NCI-H2107 treated with DMSO at 0.1 percent for 48 hours (cell line): ENCODE measurements around the gene ELF4.

Source experiments
- DNase-seq: peaks from one replicate; lab custom pipeline; 2025; ENCODE audit not compliant: unreplicated experiment; lab: John Stamatoyannopoulos, UW

ELF4 gene

DNA sequence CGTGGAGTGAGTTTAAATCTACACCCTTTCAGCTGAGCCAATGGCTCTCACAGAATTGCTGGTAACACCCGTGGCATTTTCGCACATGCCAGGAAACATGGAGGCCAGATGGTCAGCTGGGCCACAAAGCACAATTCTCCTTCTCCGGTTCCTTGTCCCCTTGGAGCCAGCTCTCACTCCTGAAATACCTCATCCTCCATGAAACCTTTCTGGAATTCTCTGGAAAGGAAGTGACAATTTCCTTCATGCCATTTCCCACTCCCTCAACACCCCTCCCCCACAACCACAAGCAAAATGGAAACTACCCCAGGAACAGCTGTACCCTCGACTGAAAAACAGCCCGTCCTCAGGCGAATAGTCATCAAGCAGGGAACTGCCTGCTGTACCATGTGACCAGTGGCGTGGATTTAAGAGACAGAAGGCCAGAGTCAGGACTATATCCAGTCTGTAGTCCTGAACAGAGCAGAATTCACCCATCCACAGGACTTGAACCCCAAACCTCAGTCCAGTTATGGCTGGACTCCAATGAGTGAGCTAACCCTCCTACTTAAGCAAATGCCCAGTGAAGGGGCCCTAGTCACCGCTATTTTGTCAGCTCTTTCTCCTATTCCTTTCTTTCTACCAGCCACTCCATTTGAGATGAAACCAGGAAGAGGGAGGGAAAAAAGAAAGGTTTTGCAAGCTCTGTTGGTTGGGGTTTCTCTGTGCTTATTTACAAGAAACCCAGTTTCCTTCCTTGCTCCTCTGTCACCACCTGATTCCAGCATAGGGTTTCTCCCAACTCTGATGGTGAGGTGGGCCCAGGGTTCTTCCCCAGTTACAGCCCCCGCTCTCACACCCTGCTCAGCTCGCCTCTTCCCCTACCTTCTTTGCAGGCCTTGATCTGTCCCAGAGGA is 24.5 kb downstream of the ELF4 start:
- DNase-seq: no peak

DNA sequence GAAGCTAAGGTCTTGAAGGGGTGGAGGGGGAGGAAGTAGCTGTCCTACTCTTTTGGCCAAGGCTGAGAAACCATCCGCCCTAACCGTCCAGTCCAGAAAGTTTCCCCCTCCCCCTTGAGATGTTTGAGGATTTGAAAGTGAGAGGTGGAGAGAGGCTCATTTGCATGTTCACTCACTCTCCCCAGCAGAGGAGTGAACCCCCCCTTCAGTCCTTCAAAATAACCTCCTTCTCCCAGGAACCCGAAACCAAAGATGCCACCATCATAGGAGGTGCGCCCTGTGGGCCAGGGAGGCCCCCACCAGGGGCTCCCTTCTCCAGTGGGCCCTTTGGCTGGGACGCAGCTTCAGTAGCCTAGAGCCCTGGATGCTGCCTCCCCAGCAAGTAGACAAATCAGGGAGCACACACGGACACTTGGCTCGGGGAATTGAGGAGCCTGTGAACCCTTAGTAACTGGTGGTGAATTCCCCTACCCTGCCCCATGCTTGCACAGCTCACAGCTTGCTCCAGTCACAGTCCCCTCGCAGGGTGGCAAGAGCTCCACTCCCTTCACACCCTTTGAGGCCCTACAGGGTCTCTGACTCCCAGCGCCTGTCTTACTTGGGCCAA is 25.6 kb downstream of the ELF4 start:
- DNase-seq: no peak

DNA sequence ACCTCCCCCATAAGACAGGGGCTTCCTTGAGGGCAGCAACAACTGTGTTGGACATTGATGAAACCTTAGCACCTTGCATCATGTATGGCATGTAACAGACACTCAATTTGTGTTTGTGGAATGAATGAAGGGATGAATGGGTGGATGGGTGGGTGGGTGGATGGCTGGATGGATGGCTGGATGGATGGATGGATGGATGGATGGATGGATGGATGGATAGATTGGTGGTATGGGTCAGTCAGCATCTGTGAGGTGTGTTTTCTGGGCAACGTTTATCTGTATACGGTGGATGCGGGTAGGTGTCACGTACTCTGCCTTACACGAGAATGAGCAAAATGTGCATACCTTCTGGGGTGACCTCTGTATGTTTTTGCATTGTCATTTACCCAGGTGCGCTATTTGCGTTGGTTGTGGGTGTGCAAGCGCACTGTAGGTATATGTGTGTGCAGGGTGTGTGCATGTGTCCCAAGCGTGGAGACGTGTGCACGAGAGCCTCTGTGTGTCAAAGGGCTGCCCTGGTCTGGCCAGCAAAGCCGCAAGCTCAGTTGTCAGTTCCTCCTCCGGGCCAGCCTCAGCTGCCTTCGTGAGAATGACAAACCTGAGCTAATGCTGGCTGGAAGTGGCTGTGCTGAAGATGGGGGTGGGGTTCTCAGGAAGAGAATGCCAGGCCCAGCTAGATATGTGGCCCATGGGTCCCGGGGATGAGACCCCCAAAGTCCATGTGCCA is 26.5 kb downstream of the ELF4 start:
- no peak for DNase-seq

DNA sequence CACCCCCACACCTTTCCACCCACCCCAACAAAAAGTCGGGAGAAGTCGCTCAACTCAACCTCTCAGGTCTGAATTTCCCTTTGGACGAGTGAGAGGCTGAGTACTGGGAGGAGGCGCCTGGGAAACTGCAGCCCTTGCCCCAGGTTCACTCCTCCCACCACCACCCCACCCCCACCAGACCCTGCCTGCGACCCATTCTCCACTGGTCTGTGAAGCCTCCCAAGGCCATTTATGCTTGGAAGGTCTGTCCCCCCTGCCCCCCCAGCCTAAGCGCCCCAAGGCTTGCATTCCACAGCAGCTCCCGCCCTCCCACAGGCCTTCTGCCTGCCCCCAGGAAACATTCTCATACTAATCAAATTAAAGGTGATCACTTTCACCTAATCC is 27.2 kb downstream of the ELF4 start:
- DNase-seq: no peak

DNA sequence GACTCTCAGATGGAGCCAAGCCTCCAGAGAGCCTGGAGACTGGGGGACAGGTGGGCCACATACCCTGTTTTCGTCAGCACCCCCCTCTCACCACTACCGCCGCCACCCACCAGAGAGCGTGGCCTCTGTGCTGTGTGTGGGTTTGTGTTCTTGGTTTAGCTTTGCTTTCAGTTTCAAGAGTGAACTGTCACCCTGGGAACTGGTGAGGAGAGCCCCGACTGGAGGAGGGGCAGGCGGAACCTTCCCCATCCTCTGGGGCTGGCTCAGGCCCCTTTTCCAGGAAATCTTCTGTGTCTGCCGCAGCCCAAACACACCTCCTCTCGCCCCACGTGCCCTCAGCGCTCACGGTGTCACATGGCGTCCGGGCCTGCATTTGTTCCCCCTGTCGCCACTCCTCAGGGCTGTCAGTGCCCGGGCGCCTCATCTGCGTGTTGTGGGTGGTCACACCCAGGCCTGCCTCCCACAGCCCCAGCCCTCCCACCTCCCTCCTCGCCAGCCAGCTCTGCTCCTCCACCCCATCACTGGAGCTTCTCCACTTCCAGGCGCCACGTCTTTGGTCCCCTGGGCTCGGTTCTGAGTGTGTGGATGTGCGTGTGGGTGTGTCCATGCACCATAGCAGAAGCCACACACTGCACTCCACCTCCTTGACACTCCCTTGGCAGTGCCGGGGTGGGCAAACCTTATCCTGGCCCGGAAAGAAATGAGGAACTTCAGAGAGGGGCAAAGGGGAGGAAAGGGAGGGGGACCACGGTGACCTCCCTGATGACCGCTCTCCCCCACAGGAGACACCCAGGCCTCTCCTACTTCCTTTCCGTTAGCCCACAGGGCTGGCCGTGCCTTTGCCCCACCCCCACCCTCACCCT is 27.8 kb downstream of the ELF4 start:
- no peak for DNase-seq

DNA sequence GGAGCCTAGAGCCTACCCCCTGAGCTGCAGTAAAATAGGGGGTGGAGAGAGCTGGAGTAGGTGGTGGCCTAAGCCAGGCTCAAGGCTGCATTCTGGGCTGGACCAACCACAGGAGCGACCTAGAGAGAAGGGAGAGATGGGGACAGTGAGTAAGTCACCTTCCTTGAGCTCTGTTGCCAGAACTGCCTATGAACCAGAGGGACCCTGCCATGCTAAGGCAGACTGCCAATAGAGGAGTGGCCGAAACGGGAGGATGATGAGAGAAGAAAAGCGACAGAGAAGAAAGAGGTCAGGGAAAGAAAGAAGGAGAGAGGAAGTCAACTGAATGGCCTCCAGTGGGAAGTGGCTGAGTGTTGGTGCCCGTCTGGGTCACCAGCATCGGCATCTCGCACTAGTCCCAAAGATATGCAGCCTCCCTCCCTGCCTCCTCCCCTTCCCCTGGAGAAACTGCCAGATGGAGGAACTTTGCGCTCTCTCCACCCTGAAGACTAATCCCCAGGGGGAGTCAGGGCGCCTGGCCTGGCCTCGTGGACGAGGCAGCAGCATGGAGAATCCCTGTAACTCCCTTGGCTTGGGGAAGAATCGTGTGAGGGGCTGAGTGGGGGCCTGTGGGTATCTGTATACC is 28.8 kb downstream of the ELF4 start:
- DNase-seq: no peak

DNA sequence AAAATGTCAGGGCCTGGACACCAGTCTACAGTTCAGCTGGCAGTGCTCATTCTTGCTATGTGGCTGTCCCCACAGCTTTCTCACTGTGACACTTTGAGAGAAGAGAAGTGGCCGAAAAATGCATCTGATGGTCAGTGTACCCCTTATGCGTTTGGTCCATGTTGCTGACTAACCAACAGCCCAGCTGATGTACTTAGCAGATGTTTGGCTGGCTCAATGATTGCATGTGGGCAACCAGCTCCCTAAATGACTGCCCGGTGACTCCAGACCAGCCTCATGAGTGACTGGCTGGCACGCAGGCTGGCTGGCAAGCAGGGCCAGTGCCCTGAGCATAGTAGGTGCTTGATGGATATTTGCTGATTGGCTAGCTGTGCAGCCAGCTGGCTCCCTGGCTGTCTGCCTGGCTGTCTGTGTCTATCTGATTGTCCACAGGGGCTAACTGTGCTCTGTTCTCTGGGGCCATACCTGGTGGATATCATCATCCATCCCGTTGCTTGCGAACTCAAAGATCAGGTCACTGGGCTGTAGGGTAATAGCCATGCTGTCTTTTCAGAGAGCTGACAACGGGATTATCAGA is 29.4 kb downstream of the ELF4 start:
- no peak for DNase-seq

DNA sequence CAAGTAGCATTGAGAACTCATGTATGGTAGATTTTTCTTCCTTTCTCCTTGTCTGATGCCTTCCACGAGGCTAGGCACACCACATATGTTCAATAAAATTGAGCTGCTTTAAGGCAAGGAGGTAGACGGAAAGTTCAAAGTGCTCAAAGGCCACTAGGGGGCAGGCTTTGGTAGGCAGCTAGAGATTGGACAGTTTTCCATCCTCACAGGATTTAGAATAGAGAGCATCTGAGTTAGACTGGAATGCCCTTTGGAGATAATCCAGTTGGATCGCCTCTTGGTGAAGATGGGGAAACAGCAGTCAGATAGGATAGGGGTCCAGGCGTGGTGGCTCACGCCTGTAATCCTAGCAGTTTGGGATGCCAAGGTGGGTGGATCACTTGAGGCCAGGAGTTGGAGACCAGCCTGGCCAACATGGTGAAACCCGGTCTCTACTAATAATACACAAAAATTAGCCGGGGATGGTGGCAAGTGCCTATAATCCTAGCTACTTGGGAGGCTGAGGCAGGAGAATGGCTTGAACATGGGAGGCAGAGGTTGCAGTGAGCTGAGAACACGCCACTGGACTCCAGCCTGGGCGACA is 30.4 kb downstream of the ELF4 start:
- DNase-seq: peak; percentile 59

DNA sequence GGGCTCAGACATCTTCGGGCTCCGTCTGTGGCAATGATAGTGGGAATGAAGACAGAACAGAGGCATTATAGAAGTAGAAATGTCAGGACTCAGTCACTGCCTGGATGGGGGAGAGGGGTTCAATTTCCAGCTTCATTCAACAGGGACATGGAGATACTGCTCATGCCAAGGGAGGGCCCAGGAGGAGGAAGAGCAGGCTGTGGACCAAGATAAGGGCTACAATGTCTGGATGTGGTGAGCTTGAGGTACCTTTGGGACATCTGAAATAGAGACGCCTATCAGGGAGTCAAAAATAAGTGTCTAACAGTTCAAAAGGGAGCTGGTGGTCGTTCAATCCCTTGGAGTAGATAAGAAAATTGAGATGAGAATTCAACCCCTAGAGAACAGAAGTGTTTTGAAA is 34.5 kb downstream of the ELF4 start:
- DNase-seq: no peak

DNA sequence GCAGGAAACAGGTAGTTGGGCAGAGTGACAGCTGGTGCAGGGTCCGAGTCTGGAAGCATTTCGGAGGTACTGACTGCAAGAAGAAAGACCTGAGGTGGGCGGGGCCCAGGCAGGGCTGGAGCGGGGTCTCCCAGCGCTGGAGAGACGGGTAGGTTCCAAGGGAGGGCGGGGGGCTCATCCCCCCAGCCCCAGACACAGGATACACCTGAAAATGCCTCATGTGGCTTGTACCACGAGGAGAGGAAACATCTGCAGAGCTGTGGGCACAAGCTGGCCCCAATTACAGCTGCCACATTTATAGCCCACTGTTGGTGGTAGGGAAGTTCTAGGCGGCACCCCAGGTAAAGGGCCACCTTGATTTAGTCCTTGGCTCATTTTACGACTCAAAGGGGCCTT is 38.0 kb downstream of the ELF4 start:
- DNase-seq: no peak

DNA sequence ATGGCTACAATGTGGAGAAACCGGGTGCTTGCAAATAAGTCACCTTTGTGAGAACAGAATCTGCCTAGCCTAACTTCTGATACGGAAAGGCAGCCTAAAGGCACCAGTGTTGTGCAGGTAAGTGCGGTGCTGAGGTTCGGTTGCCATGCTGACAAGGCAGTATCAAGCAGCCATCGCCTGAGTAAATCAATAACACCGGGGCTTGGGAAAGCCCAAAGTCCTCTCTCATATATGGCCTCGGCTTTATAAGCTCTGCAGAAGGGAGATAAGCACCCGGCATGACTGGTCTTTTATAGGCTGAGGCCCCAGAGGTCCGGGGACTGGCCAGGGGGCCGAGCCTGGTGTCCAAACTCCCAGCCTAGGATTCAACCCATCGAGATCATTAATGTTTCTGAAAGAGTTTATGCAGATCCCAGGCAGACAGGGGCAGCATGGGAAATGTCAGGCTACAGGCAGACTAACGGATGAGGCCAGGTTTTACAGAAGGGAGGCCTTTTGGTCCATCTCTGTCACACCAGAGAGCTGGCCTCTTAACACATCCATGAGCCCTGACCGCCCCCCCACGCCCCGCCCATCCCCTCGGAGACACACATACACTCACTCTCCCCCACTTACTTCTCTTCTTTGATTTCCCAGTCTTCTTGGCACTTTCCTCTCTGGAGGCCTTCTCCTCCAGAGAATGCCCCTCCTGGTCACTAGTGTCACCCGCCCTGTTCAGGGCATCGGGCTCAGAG is 38.5 kb downstream of the ELF4 start:
- DNase-seq: no peak

DNA sequence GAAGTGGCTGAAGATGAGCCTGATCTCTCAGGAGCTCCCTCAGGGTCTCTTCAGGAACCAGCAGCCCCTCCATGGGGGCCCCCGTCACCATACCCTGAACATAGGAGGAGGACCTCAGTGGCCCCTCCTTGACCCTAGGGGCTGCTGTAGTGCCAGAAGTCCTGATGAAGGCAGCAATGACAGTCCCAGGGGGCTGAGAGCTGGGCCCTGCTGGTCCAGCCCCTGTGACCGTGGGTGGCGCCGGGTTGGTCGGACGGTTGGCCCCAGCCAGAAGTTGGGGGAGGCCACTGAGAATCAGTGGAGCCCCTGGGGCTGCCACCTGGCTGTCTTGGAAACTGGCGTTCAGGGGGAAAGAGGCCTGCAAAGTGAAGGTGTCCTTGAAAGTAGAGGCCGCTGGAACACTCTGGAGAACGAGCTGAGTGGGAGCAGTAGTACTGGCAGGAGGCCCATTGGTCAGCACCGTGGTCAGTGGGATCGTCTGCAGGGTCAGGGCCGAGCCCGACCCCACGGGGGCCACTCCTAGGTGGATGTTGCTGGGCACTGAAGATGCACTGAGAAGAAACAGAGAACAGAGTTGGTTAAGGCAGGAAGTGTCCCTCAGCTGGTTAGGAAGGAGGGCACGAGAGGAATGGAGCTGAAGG is 43.2 kb downstream of the ELF4 start:
- DNase-seq: no peak

DNA sequence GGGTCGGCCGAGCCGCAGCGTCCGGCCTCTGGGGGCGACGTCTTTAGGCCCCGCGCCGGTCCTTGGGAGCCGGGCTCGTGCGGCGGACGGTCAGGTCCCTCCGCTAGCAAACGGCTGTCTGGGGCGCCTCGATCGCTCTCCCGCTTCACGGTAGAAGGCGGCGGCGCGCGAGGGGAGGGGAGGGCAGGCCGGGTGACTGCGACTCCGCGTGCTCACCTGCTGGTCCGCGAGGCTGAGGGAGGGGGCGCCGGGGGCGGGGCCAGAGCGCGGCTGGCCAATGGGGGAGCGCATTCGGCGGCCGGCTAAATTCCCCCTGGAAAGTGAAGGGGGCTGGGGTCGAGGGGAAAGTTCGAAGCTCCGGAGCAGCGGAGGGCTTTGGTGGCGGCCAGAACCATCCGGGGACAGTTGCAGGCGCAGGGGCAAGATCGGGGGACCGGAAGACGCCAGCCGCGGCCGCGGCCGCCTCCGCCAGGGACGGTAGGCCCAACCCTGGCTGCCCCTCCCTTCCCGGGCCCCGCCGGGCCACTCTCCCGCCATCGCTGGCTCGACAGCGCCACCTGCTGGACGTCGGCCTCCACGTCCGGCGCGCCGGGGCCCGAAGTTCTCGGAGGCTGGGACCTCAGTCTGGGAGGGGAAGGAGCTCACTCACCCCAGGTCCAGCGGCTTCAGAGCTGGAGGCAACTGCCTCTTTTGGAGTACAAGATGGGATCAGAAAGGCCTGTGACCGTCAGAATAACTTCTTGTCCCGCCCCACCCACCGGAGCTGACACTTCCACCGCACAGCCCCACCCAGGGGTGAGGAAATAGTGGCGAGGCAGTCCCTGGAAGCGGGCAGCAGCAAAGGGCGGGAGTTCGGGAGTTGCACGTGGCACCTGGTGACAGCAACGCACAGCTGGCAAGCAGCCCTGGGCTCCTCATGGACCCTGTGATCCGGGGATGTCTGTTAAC is 49.9 kb downstream of the ELF4 start:
- peak; percentile 61 for DNase-seq

DNA sequence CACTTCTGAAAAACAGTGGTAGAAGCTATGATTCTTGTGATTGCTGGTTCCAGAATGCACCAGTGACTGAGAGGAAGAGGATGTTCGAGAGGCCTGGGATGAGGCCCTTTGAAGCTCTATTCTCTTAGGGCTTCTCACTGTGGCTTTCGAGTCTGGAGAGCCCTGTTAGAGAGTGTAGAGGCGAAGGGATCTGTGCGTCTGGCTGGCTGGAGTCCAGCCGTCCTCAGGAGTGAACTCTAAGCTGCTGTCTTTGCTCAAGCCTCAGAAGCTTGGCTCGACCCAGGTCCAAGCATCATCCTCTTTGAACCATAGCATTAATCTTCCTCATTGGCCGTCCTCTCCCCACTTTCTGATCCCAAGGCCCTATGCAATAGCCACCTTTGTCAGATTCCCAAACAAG is 51.6 kb downstream of the ELF4 start:
- no peak for DNase-seq

DNA sequence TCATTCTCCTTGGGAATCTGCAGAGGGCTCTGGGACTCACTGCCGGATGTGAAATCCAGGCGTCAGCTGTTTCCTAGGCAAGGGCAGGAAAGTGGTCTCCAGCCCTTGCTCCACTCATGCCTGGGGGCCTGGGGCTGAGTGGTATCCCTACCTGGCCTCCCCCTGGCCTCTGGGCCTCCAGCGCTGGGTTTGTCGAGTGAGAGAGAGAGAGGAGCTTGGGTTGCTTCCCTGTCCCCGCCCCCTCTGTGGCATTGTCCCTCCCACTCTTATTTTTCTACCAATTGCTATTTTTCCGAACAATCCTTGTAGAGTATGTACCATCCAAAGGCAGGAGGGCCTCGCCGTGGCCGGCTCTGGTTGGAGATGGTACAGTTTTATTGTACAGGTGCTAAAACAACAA is 53.1 kb downstream of the ELF4 start:
- no peak for DNase-seq

DNA sequence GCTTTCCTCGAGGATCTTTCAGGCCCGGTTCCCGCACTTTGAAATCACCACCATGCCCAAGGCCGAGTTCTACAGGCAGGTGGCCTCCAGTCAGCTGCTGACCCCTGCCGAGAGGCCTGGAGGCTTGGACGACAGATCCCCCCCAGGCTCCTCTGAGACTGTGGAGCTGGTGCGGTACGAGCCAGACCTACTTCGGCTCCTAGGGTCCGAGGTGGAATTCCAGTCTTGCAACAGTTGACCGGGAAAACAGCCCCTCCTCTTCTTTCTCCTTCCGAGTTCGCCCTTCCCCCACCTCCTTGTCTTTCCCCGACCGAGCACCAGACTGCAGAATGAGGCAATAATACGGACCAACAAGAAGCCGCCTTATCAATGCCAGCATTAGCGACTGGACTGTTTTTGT is 54.4 kb downstream of the ELF4 start:
- no peak for DNase-seq

DNA sequence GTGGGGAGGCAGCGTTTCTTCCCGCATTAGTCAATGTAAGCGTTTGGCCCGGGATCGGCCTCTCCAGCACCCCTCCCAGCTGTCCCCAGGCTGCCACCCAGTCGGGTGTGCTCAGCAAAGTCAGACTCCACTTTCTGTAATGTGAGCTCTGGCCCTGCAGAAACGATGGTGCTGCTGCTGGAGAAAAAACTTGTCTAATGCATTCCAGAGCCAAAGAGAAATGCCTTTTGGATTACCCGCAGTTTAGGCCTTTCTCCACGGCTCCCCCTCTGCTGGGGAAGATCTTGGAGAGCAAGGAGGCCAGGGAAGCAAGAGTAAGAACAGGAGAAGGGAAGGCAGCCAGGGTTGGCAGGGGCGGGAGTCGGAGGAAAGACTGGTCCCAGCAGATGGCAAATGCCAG is 55.2 kb downstream of the ELF4 start:
- DNase-seq: no peak

DNA sequence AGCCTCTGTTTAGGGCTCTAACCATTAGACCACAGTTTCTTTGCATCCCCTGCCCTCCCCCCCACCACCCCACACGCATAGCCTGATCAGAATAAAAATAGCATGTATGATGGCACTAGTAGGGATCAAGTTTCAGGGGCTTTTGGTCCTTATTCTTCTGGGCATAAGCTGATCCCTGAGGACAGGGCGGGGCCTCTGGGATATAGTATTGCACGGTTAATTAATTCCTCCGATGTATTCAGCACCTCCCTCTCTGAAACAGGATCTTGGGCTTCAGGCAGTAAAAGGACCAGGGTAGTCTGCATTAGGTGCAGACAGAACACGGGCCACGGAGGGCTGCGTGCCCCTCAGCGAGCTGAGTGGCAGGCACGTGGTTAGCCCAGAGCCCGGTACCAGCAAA is 57.1 kb downstream of the ELF4 start:
- DNase-seq: peak; percentile 78
